HepG2 (cell line): Measurements from ENCODE around the gene STK31. TPM values are rescaled to one million over a fixed set of nuclear protein-coding genes. Genes with fewer than 3 reads are reported as not detected.
A peak's percentile ranks its signal among the peaks of the same experiment; 100 is the strongest.

Experiments used
- CHCHD3 ChIP-seq: sonication (generic); formaldehyde crosslinking; IDR thresholded peaks from 2 replicates; pipeline ENCODE4 v1.8.0; 2022; ENCODE audit warnings: mild to moderate bottlenecking, missing genetic modification reagents, moderate library complexity
- MAF1 ChIP-seq: sonication (generic); formaldehyde crosslinking; IDR thresholded peaks from 2 replicates; pipeline ENCODE4 v1.5.0; 2020; ENCODE audit warnings: missing genetic modification reagents, borderline replicate concordance
- PRPF4 ChIP-seq: fragments of 200-400 bp; formaldehyde crosslinking; IDR thresholded peaks from 2 replicates; pipeline ENCODE4 v1.6.1; 2016; ENCODE audit warnings: low read length, low read depth; ENCODE audit not compliant: poor library complexity, severe bottlenecking
- RXRB ChIP-seq: IDR thresholded peaks from 2 replicates; pipeline ENCODE4 v1.6.1; 2016; ENCODE audit warnings: borderline replicate concordance, missing genetic modification reagents, missing compliant biosample characterization
- XRCC5 ChIP-seq: fragments of 200-400 bp; formaldehyde crosslinking; optimal IDR thresholded peaks from 2 replicates; pipeline ENCODE3; 2017; ENCODE audit warnings: mild to moderate bottlenecking, low read length
- ZBTB7B ChIP-seq: sonication (generic); formaldehyde crosslinking; IDR thresholded peaks from 2 replicates; pipeline ENCODE4 v1.4.0; 2020; ENCODE audit warnings: missing genetic modification reagents
- ZNF138 ChIP-seq: sonication (generic); formaldehyde crosslinking; IDR thresholded peaks from 2 replicates; pipeline ENCODE4 v1.5.0; 2020; ENCODE audit warnings: mild to moderate bottlenecking, low read depth, missing genetic modification reagents
- polyA plus RNA-seq, 8 experiments: library from polyadenylated mRNA; depleted of rRNA in 3 of 8; stranded (reverse) in 7 of 8; unstranded in 1 of 8; fragments of >200 nt; fragmentation: Illumina TruSeq in 4 of 8; extraction: Trizol in 4 of 8; gene quantifications; 2 replicates each; pipeline versions ENCODE4 v1.2.1 to v1.2.3, GENCODE V29; 2011 to 2016; ENCODE audit warnings: low read depth in 4 of 8, missing spikeins in 1 of 8, mixed read lengths in 1 of 8; ENCODE audit not compliant: insufficient read depth in 1 of 8
- total RNA-seq, 5 experiments: library from RNA; depleted of rRNA; stranded (reverse); fragments of >200 nt; fragmentation: Illumina TruSeq; extraction: Trizol; gene quantifications; 2 replicates each; pipeline ENCODE4 v1.2.3, GENCODE V29; 2016; ENCODE audit warnings: low read depth in 1 of 5
- TF ChIP-seq, protein P1 (sequence below): sonication (generic); formaldehyde crosslinking; IDR thresholded peaks from 2 replicates; pipeline ENCODE4; 2020; ENCODE audit warnings: missing genetic modification reagents, mild to moderate bottlenecking, borderline replicate concordance
- TF ChIP-seq, protein P2 (sequence below): sonication (generic); formaldehyde crosslinking; IDR thresholded peaks from 2 replicates; pipeline ENCODE4 v1.4.0; 2020; ENCODE audit warnings: mild to moderate bottlenecking, missing genetic modification reagents
- TF ChIP-seq, protein P3 (sequence below): sonication (generic); formaldehyde crosslinking; IDR thresholded peaks from 2 replicates; pipeline ENCODE4 v1.5.0; 2020; ENCODE audit warnings: mild to moderate bottlenecking, missing genetic modification reagents
- TF ChIP-seq, protein P4 (sequence below): sonication (generic); formaldehyde crosslinking; IDR thresholded peaks from 2 replicates; pipeline ENCODE4 v1.8.1; 2023; ENCODE audit warnings: mild to moderate bottlenecking, missing genetic modification reagents
- TF ChIP-seq, protein P5 (sequence below): sonication (generic); formaldehyde crosslinking; IDR thresholded peaks from 2 replicates; pipeline ENCODE4 v1.4.0; 2020; ENCODE audit warnings: mild to moderate bottlenecking, missing genetic modification reagents

STK31 gene
- total and polyA plus RNA-seq, 2 of the 13 experiments (the other 11 are each of a cell fraction or from before 2014, with no cell fraction given) = not detected

DNA sequence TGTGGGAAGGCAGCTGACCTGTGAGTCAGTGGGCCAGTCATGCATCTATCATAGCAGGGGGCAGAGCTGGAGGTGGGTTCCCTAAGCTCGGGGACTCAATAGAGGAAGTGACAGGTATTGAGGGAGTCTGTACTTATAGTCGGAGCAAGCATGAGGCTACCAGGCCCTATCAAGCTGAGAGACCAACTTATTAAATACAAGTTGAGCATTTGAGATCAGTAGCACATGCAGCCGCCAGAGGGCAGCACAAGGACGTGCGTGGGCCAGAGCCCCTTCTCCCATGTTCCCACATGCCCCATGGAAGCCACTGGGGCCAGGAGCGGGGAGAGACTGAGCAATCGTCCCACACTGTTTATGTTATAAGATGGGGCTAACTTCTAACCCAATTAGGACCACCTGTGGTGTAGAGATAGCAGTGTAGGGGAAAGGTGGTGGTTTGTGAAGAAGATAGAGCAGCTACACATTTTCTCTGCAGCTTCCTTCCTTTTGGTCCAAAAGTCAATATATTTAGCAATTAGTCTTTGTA, 13.0 kb upstream of the STK31 start (continued):
- TF ChIP-seq, protein P1, sequence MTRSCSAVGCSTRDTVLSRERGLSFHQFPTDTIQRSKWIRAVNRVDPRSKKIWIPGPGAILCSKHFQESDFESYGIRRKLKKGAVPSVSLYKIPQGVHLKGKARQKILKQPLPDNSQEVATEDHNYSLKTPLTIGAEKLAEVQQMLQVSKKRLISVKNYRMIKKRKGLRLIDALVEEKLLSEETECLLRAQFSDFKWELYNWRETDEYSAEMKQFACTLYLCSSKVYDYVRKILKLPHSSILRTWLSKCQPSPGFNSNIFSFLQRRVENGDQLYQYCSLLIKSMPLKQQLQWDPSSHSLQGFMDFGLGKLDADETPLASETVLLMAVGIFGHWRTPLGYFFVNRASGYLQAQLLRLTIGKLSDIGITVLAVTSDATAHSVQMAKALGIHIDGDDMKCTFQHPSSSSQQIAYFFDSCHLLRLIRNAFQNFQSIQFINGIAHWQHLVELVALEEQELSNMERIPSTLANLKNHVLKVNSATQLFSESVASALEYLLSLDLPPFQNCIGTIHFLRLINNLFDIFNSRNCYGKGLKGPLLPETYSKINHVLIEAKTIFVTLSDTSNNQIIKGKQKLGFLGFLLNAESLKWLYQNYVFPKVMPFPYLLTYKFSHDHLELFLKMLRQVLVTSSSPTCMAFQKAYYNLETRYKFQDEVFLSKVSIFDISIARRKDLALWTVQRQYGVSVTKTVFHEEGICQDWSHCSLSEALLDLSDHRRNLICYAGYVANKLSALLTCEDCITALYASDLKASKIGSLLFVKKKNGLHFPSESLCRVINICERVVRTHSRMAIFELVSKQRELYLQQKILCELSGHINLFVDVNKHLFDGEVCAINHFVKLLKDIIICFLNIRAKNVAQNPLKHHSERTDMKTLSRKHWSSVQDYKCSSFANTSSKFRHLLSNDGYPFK = no peak
- TF ChIP-seq, protein P2, sequence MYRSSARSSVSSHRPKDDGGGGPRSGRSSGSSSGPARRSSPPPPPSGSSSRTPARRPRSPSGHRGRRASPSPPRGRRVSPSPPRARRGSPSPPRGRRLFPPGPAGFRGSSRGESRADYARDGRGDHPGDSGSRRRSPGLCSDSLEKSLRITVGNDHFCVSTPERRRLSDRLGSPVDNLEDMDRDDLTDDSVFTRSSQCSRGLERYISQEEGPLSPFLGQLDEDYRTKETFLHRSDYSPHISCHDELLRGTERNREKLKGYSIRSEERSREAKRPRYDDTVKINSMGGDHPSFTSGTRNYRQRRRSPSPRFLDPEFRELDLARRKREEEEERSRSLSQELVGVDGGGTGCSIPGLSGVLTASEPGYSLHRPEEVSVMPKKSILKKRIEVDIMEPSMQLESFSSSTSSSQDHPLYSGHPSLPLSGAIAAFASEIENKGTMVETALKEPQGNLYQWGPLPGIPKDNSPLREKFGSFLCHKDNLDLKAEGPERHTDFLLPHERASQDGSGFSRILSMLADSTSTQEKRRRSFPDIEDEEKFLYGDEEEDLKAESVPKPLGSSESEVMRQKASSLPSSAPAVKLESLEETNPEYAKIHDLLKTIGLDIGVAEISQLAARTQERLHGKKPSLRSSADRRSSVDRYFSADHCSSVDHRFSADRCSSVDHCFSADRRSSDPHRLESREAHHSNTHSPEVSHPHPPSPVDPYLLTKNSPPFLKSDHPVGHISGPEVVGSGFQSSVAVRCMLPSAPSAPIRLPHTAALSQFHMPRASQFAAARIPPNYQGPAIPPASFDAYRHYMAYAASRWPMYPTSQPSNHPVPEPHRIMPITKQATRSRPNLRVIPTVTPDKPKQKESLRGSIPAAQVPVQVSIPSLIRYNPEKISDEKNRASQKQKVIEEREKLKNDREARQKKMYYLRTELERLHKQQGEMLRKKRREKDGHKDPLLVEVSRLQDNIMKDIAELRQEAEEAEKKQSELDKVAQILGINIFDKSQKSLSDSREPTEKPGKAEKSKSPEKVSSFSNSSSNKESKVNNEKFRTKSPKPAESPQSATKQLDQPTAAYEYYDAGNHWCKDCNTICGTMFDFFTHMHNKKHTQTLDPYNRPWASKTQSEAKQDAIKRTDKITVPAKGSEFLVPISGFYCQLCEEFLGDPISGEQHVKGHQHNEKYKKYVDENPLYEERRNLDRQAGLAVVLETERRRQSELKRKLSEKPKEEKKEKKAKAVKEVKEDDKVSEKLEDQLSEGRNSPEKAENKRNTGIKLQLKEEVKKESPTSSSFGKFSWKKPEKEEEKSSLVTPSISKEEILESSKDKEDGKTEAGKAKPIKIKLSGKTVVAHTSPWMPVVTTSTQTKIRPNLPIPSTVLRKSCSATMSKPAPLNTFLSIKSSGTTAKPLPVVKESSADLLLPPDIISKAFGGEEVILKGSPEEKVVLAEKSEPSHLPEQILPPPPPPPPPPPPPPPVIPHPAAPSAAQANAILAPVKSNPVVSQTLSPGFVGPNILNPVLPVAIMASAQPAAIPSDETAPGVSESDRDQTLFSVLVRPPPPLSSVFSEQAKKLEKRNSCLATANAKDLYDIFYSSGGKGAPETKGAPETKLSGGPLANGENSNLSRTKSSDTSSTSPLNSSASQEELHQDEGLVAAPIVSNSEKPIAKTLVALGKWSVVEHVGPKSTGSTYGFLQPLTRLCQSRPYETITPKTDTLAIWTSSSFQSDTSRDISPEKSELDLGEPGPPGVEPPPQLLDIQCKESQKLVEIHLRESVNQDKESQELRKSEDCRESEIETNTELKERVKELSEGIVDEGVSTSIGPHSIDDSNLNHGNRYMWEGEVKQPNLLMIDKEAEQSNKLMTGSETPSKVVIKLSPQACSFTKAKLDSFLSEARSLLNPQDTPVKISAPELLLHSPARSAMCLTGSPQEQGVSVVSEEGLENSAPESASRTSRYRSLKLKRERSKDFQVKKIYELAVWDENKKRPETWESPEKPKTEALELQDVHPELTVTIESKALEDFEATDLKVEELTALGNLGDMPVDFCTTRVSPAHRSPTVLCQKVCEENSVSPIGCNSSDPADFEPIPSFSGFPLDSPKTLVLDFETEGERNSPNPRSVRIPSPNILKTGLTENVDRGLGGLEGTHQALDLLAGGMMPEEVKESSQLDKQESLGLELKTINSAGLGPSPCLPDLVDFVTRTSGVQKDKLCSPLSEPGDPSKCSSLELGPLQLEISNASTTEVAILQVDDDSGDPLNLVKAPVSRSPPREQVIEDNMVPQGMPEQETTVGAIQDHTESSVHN = 0 out of 2 replicates have a peak, but pooled peaks have one; percentile 29
- TF ChIP-seq, protein P3, sequence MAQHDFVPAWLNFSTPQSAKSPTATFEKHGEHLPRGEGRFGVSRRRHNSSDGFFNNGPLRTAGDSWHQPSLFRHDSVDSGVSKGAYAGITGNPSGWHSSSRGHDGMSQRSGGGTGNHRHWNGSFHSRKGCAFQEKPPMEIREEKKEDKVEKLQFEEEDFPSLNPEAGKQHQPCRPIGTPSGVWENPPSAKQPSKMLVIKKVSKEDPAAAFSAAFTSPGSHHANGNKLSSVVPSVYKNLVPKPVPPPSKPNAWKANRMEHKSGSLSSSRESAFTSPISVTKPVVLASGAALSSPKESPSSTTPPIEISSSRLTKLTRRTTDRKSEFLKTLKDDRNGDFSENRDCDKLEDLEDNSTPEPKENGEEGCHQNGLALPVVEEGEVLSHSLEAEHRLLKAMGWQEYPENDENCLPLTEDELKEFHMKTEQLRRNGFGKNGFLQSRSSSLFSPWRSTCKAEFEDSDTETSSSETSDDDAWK (CRISPR knock-in tag) = no peak
- TF ChIP-seq, protein P4, sequence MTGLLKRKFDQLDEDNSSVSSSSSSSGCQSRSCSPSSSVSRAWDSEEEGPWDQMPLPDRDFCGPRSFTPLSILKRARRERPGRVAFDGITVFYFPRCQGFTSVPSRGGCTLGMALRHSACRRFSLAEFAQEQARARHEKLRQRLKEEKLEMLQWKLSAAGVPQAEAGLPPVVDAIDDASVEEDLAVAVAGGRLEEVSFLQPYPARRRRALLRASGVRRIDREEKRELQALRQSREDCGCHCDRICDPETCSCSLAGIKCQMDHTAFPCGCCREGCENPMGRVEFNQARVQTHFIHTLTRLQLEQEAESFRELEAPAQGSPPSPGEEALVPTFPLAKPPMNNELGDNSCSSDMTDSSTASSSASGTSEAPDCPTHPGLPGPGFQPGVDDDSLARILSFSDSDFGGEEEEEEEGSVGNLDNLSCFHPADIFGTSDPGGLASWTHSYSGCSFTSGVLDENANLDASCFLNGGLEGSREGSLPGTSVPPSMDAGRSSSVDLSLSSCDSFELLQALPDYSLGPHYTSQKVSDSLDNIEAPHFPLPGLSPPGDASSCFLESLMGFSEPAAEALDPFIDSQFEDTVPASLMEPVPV = no peak
- TF ChIP-seq ZNF138 (no peak), CHCHD3 (CRISPR knock-in tag) (no peak), MAF1 (CRISPR knock-in tag) (no peak), RXRB (CRISPR knock-in tag) (peak; percentile 19; the same call in 1 of the 2 replicates), ZBTB7B (CRISPR knock-in tag) (0 out of 2 replicates have a peak, but pooled peaks have one; percentile 28), PRPF4 (no peak), XRCC5 (peak; percentile 92)
- TF ChIP-seq, protein P5, sequence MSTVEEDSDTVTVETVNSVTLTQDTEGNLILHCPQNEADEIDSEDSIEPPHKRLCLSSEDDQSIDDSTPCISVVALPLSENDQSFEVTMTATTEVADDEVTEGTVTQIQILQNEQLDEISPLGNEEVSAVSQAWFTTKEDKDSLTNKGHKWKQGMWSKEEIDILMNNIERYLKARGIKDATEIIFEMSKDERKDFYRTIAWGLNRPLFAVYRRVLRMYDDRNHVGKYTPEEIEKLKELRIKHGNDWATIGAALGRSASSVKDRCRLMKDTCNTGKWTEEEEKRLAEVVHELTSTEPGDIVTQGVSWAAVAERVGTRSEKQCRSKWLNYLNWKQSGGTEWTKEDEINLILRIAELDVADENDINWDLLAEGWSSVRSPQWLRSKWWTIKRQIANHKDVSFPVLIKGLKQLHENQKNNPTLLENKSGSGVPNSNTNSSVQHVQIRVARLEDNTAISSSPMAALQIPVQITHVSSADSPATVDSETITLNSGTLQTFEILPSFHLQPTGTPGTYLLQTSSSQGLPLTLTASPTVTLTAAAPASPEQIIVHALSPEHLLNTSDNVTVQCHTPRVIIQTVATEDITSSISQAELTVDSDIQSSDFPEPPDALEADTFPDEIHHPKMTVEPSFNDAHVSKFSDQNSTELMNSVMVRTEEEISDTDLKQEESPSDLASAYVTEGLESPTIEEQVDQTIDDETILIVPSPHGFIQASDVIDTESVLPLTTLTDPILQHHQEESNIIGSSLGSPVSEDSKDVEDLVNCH = no peak
